Measurements from ENCODE around the gene NCKIPSD. TPM values are rescaled to one million over a fixed set of nuclear protein-coding genes. Genes with fewer than 3 reads are reported as not detected.

NCKIPSD gene
- total RNA-seq, 1 experiment from 2014 or later = 36.9 TPM

DNA sequence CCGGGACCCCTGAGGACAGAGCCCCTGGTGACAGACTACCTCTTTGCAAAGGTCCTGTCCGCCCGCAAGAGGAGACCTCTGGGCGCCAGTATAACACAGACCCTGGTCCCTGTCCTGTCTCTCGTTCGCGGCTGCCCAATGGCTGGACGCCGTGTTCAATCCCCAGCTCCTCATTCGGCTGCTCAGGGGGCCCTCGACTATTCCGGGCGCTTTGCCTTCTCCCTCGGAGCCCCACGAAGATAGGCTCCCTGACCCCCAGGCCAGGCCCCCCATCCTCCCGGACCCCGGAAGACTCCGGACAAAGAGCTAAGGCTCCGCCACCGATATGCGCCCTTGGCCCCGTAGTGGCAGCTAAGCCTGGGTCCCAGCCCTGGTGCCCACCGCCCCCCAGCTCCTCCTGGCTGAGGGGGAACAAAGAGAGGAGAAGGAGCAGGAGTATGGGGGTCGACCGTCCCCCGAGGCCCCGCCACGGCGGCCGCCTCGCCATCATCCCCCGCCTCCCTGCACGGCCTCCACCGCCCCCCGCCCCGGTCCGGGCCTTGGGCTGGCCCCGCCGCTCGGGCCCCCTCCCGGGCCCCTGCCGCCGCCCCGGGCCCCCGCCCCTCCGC is 23.5 kb downstream of the NCKIPSD start (continued):
- no peak for TF ChIP-seq TCF7L2 (IDR thresholded peaks at IDR 0.05; ENCODE audit: borderline replicate concordance, extremely low read depth, insufficient read depth, insufficient read length)
- TF ChIP-seq, protein P1, sequence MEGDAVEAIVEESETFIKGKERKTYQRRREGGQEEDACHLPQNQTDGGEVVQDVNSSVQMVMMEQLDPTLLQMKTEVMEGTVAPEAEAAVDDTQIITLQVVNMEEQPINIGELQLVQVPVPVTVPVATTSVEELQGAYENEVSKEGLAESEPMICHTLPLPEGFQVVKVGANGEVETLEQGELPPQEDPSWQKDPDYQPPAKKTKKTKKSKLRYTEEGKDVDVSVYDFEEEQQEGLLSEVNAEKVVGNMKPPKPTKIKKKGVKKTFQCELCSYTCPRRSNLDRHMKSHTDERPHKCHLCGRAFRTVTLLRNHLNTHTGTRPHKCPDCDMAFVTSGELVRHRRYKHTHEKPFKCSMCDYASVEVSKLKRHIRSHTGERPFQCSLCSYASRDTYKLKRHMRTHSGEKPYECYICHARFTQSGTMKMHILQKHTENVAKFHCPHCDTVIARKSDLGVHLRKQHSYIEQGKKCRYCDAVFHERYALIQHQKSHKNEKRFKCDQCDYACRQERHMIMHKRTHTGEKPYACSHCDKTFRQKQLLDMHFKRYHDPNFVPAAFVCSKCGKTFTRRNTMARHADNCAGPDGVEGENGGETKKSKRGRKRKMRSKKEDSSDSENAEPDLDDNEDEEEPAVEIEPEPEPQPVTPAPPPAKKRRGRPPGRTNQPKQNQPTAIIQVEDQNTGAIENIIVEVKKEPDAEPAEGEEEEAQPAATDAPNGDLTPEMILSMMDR (IDR thresholded peaks at IDR 0.05 in 2 of 3, conservative IDR thresholded peaks at IDR 0.05 in 1 of 3; ENCODE audit: borderline replicate concordance in 1 of 3, insufficient read depth in 1 of 3, low read depth in 2 of 3, low read length in 2 of 3) = no peak

DNA sequence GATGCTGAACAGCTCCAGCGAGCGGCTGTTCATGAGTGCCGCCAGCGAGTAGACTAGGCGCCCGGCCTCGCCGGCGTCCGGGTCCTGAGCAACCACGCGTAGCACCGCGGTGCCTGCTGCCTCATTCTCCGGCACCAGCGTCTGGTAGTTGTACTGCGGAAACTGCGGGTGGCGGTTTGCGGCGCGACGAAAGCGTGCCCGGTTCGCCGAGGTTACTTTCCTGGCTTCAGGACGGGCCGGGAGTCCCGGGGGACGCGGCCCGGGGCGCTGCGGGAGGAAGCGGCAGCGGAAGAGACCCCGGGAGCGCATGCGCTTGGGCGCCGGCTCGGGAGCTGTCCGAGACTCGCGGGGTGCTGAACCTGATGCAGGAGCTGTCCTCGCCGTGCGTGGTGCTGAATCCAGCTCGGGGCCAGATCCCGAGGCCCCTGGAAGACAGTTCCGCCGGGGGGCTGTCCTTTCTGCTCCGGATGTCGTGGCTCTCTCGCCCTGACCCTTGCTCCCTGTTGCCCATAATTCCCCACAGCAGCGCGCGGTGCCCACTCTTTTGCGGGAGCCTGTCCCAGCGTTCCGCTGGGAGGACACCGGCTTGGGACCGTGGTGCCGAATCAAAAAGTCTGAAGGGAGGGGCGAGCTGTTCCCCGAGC is 24.1 kb downstream of the NCKIPSD start:
- TF ChIP-seq TCF7L2 (IDR thresholded peaks at IDR 0.05; ENCODE audit: borderline replicate concordance, extremely low read depth, insufficient read depth, insufficient read length) (no peak), FOSL1 (IDR thresholded peaks at IDR 0.05; ENCODE audit: low read depth) (no peak), CEBPB (IDR thresholded peaks at IDR 0.05; ENCODE audit: low read depth) (no peak), ELF1 (IDR thresholded peaks at IDR 0.05; ENCODE audit: borderline replicate concordance, low read depth) (no peak), POLR2AphosphoS5 (IDR thresholded peaks at IDR 0.05; ENCODE audit: low read depth, low read length) (no peak), EZH2 (IDR thresholded peaks at IDR 0.05) (no peak), JUND (IDR thresholded peaks at IDR 0.05) (no peak), RAD21 (IDR thresholded peaks at IDR 0.05; ENCODE audit: low read depth) (no peak)
- TF ChIP-seq, protein P2, sequence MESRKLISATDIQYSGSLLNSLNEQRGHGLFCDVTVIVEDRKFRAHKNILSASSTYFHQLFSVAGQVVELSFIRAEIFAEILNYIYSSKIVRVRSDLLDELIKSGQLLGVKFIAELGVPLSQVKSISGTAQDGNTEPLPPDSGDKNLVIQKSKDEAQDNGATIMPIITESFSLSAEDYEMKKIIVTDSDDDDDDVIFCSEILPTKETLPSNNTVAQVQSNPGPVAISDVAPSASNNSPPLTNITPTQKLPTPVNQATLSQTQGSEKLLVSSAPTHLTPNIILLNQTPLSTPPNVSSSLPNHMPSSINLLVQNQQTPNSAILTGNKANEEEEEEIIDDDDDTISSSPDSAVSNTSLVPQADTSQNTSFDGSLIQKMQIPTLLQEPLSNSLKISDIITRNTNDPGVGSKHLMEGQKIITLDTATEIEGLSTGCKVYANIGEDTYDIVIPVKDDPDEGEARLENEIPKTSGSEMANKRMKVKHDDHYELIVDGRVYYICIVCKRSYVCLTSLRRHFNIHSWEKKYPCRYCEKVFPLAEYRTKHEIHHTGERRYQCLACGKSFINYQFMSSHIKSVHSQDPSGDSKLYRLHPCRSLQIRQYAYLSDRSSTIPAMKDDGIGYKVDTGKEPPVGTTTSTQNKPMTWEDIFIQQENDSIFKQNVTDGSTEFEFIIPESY (IDR thresholded peaks at IDR 0.05; ENCODE audit: extremely low read depth, insufficient replicate concordance, low read length) = no peak
- peaks cover 8 to 23% of the 10 kb centered on the region in 2 experiments for H3K4me1 ChIP-seq (ENCODE audit: control insufficient read depth in 1 of 2, insufficient read depth in 2 of 2, low read length in 2 of 2)
- H2AFZ ChIP-seq (ENCODE audit: low read depth, low read length, poor library complexity, severe bottlenecking) = no peak overlapping the region
- no peaks in the 10 kb centered on the region for H3K79me2 ChIP-seq (ENCODE audit: insufficient read depth, low read length)
- H3K9me2 ChIP-seq (ENCODE audit: insufficient read depth) = no peaks in the 10 kb centered on the region
- H3K27ac ChIP-seq (ENCODE audit: low read depth, low read length) = no peak overlapping the region
- H3K9ac ChIP-seq (ENCODE audit: low read length) = no peak overlapping the region
- POLR2A ChIA-PET = no interaction called here
- no peaks in the 10 kb centered on the region for H3K36me3 ChIP-seq (ENCODE audit: control insufficient read depth in 1 of 2, insufficient read depth in 2 of 2, low read length in 2 of 2)
- CTCF ChIA-PET = interaction anchor here (1.7 to 1.9 kb wide), 2 partner anchors 25 to 26 kb away, joined by 5 to 12 read pairs; partner anchors contain the start of genes NCKIPSD and SLC26A6
- intact Hi-C loops (cut with micrococcal nuclease) = loop anchor here (10.0 kb wide), 1 partner anchor 107 kb away; the partner anchor contains the start of gene PFKFB4
- BruUV-seq (replicated peaks) = no TSS peak
- DNase-seq (ENCODE audit: low read depth, low spot score) = no peak
- no peaks in the 10 kb centered on the region for H4K20me1 ChIP-seq (ENCODE audit: insufficient read depth)
- RAD21 ChIA-PET (ENCODE audit: low non-redundant PET in 1 of 2, low total read pairs in 2 of 2, uncharacterized antibody in 2 of 2, unreplicated experiment in 2 of 2) = no interaction called here
- no peak for ATAC-seq
- no peak overlapping the region for H3K4me2 ChIP-seq (ENCODE audit: low read length)
- H3K9me3 ChIP-seq (ENCODE audit: control insufficient read depth in 1 of 2, insufficient read depth in 1 of 2, low read depth in 1 of 2, low read length in 2 of 2) = peaks cover 0 to 6% of the 10 kb centered on the region in 2 experiments; a peak in 1 of 4 replicates
- H3K4me3 ChIP-seq (replicated peaks in 1 of 2; ENCODE audit: low read depth in 1 of 2, low read length in 2 of 2) = no peak overlapping the region
- H3K27me3 ChIP-seq (ENCODE audit: insufficient read depth, low read length) = no peaks in the 10 kb centered on the region
